Loucy (cell line): Measurements from ENCODE around the gene RMND5B.
A peak's percentile ranks its signal among the peaks of the same experiment; 100 is the strongest.
"Not testable (repeated sequence)": the region's sequence is repeated elsewhere in the genome, so short reads cannot be mapped to it uniquely, and the experiment has no call there.

Experiments
- H2AFZ ChIP-seq: fragments of 200-600 bp; sonication (generic); 2 replicates; pipeline ENCODE4 v1.6.0; 2016; ENCODE audit warnings: antibody characterized with exemption, mild to moderate bottlenecking, low read length, moderate library complexity
- H3F3A ChIP-seq: fragments of 200-600 bp; 2 replicates; pipeline ENCODE4 v1.6.0; 2016; ENCODE audit warnings: antibody characterized with exemption, low read depth, mild to moderate bottlenecking
- H3K27me3 ChIP-seq: fragments of 200-600 bp; sonication (generic); 2 replicates; pipeline ENCODE4 v1.6.1; 2014; ENCODE audit warnings: low read length, mild to moderate bottlenecking; ENCODE audit not compliant: insufficient read depth, poor library complexity, severe bottlenecking
- H3K36me3 ChIP-seq: fragments of 200-600 bp; sonication (generic); 2 replicates; pipeline ENCODE4 v1.6.1; 2016; ENCODE audit warnings: low read length; ENCODE audit not compliant: insufficient read depth
- H3K4me1 ChIP-seq: fragments of 200-600 bp; sonication (generic); 2 replicates; pipeline ENCODE4 v1.5.1; 2014; ENCODE audit warnings: low read length, mild to moderate bottlenecking; ENCODE audit not compliant: insufficient read depth, poor library complexity, severe bottlenecking
- H3K4me2 ChIP-seq: fragments of 200-600 bp; sonication (generic); 2 replicates; pipeline ENCODE4 v1.6.0; 2014; ENCODE audit warnings: antibody characterized with exemption, low read length, low read depth, mild to moderate bottlenecking; ENCODE audit not compliant: poor library complexity, severe bottlenecking
- H3K4me3 ChIP-seq: fragments of 200-600 bp; sonication (generic); 2 replicates; pipeline ENCODE4 v1.5.1; 2014; ENCODE audit warnings: low read length, mild to moderate bottlenecking, mixed read lengths; ENCODE audit not compliant: poor library complexity, severe bottlenecking
- H3K79me2 ChIP-seq: fragments of 200-600 bp; sonication (generic); 2 replicates; pipeline ENCODE4 v1.6.1; 2014; ENCODE audit warnings: low read length; ENCODE audit not compliant: insufficient read depth
- H3K9ac ChIP-seq: fragments of 200-600 bp; sonication (generic); 2 replicates; pipeline ENCODE4 v1.6.0; 2014; ENCODE audit warnings: mild to moderate bottlenecking, low read depth, low read length, moderate library complexity; ENCODE audit not compliant: poor library complexity, severe bottlenecking
- H3K9me2 ChIP-seq: fragments of 200-600 bp; sonication (generic); replicated peaks from 2 replicates; pipeline ENCODE4 v1.6.1; 2016; ENCODE audit warnings: low read depth, low read length, mixed read lengths
- H3K9me3 ChIP-seq: fragments of 200-600 bp; sonication (generic); 2 replicates; pipeline ENCODE4 v1.6.1; 2014; ENCODE audit warnings: mild to moderate bottlenecking, antibody characterized with exemption, low read length, low read depth; ENCODE audit not compliant: insufficient read depth
- H4K20me1 ChIP-seq: fragments of 200-600 bp; sonication (generic); 2 replicates; pipeline ENCODE4 v1.6.0; 2014; ENCODE audit warnings: antibody characterized with exemption, low read length, mild to moderate bottlenecking; ENCODE audit not compliant: insufficient read depth, poor library complexity, severe bottlenecking
- EZH2phosphoT487 ChIP-seq: fragments of 200-600 bp; IDR thresholded peaks from 2 replicates; pipeline ENCODE4 v1.6.1; 2018; ENCODE audit warnings: antibody characterized with exemption, mild to moderate bottlenecking, moderate library complexity, borderline replicate concordance
- TF ChIP-seq, protein P1 (sequence below): fragments of 200-600 bp; sonication (generic); conservative IDR thresholded peaks from 2 replicates; pipeline ENCODE4 v1.5.1; 2014; ENCODE audit warnings: mild to moderate bottlenecking, antibody characterized with exemption, low read length

The RMND5B gene

GRCh38 chr5:178194026-178194425 lies 63.2 kb downstream of the RMND5B start:
- H3K9ac ChIP-seq, result peak overlapping the region; percentile 59

DNA sequence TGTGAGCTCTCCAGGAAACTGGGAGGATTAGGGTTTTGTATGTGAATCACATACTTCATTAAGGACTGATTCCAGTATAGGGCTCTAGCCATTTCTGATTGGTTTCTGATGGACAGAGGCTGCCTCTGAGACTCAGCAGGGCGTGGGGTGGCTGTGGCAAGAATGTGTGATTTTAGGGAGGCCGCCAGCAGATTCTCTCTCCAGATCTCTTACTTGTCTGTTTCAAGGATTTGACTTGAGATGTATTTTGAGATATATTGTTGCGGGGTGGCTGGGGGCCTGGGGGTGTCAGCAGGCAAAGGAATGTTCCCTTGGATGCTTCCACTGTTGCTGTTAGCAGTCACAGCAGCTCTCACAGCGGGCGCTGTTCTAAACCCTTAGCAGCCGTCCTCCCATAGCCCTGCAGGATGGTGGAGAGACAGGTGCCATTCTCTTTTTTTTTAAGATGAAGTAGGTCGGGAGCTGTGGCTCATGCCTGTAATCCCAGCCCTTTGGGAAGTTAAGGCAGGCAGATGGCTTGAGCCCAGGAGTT lies 65.5 kb downstream of the RMND5B start:
- no peak overlapping the region for H3K4me3 ChIP-seq
- no peaks in the 10 kb centered on the region for H3K9me2 ChIP-seq
- H3K36me3 ChIP-seq, result no peaks in the 10 kb centered on the region
- no peak overlapping the region for H3K9ac ChIP-seq
- H3K4me2 ChIP-seq, result no peak overlapping the region
- H3K9me3 ChIP-seq, result no peaks in the 10 kb centered on the region
- peaks cover 17% of the 10 kb centered on the region for H3K4me1 ChIP-seq
- H4K20me1 ChIP-seq, result no peaks in the 10 kb centered on the region
- H2AFZ ChIP-seq, result no peak overlapping the region
- H3K27me3 ChIP-seq, result no peaks in the 10 kb centered on the region
- H3F3A ChIP-seq, result no peaks in the 10 kb centered on the region
- H3K79me2 ChIP-seq, result no peaks in the 10 kb centered on the region
- TF ChIP-seq, protein P1, sequence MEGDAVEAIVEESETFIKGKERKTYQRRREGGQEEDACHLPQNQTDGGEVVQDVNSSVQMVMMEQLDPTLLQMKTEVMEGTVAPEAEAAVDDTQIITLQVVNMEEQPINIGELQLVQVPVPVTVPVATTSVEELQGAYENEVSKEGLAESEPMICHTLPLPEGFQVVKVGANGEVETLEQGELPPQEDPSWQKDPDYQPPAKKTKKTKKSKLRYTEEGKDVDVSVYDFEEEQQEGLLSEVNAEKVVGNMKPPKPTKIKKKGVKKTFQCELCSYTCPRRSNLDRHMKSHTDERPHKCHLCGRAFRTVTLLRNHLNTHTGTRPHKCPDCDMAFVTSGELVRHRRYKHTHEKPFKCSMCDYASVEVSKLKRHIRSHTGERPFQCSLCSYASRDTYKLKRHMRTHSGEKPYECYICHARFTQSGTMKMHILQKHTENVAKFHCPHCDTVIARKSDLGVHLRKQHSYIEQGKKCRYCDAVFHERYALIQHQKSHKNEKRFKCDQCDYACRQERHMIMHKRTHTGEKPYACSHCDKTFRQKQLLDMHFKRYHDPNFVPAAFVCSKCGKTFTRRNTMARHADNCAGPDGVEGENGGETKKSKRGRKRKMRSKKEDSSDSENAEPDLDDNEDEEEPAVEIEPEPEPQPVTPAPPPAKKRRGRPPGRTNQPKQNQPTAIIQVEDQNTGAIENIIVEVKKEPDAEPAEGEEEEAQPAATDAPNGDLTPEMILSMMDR, result no peak
- no peak for TF ChIP-seq EZH2phosphoT487

More at GRCh38 chr5:178194026-178194425, 63.2 kb downstream of the RMND5B start:
- H3K4me1 ChIP-seq, result peaks cover 17% of the 10 kb centered on the region
- no peaks in the 10 kb centered on the region for H3K27me3 ChIP-seq
- peak overlapping the region; percentile 43 for H3K4me3 ChIP-seq
- peak overlapping the region; percentile 76 for H3K4me2 ChIP-seq
- no peaks in the 10 kb centered on the region for H3K9me2 ChIP-seq
- H4K20me1 ChIP-seq, result no peaks in the 10 kb centered on the region
- H2AFZ ChIP-seq, result peak overlapping the region; percentile 86
- H3F3A ChIP-seq, result no peaks in the 10 kb centered on the region
- no peaks in the 10 kb centered on the region for H3K9me3 ChIP-seq
- H3K36me3 ChIP-seq, result no peaks in the 10 kb centered on the region
- TF ChIP-seq EZH2phosphoT487, result no peak
- TF ChIP-seq, protein P1, result no peak
- no peaks in the 10 kb centered on the region for H3K79me2 ChIP-seq

GRCh38 chr5:178196986-178197385 lies 66.2 kb downstream of the RMND5B start:
- H3K9me3 ChIP-seq, result no peaks in the 10 kb centered on the region
- H3K4me3 ChIP-seq, result no peak overlapping the region
- no peak overlapping the region for H3K9ac ChIP-seq
- H3K79me2 ChIP-seq, result no peaks in the 10 kb centered on the region
- no peaks in the 10 kb centered on the region for H3K9me2 ChIP-seq
- peaks cover 19% of the 10 kb centered on the region for H3K4me1 ChIP-seq
- no peaks in the 10 kb centered on the region for H3K36me3 ChIP-seq
- no peaks in the 10 kb centered on the region for H3K27me3 ChIP-seq
- no peaks in the 10 kb centered on the region for H3F3A ChIP-seq
- no peaks in the 10 kb centered on the region for H4K20me1 ChIP-seq
- H3K4me2 ChIP-seq, result no peak overlapping the region
- no peak overlapping the region for H2AFZ ChIP-seq
- TF ChIP-seq, protein P1, result no peak; the same call in 1 of the 2 replicates

- H3F3A ChIP-seq, H2AFZ ChIP-seq, H3K4me2 ChIP-seq, H3K9me2 ChIP-seq, H4K20me1 ChIP-seq, H3K4me3 ChIP-seq, H3K9ac ChIP-seq, H3K27me3 ChIP-seq, H3K79me2 ChIP-seq, H3K9me3 ChIP-seq, H3K36me3 ChIP-seq: not testable (repeated sequence)
- H3K4me1 ChIP-seq, result peaks cover 16% of the 10 kb centered on the region
Observed at GRCh38 chr5:178198151-178198550, 67.3 kb downstream of the RMND5B start.
